NCI-H524 treated with DMSO at 0.1 percent for 48 hours (cell line): ENCODE results near the gene MDFIC.

Source experiments
- DNase-seq: peaks from one replicate; lab custom pipeline; 2025; lab: John Stamatoyannopoulos, UW

The MDFIC gene

DNA sequence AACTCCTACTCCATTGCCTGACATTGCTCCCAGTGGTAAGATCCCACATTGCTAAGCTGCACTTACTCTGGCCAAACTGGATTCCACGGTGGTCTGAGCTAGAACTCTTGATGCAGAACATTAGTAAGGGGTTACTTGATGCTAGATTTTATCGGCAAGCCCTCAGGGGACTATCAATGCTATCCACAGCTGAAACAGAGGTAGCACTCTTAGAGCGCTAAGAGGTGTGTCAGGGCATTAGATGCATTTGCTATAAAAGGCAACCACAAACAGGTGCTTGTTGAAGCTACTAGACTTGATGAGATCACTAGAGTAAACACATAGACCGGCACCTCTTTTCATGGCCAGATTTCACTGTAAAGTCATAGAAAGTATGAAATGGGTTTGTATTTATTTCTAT is 116.3 kb downstream of the MDFIC start:
- no peak for DNase-seq

DNA sequence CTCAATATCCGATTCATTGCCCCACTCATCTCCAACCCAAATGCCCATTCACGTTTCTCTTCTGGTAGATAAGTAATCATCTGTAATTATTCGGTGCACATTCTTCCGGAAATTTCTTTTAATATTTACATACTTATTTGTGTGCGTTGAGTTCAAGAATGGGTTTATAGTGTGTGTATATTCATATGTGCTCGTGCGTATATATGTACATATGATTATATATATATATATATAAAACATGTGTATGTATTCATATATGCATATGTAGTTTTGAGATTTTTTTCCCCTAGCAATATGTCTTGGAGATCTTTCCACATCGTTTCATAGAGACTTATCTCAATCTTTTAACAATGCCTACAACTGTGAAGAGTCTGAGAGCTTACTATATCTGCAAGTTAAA is 118.2 kb downstream of the MDFIC start:
- DNase-seq = no peak

DNA sequence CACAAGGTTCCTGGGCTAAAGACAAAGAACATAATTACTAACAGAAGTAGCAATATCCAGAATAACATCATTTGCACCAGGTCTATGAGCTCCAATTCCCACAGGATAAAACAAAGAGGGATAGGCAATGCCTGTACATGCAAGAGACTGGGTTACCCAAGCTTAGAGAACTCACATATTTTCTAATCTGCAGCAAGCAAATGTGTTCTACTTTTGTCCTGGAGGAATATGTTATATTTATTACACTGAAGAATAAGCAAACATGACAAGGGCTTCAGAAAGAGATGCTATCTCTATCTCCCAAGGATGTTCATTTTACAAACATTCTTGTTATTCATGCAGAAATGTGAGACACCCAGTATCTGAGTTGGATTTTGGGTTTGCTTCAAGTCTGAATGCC is 118.6 kb downstream of the MDFIC start:
- DNase-seq = no peak

DNA sequence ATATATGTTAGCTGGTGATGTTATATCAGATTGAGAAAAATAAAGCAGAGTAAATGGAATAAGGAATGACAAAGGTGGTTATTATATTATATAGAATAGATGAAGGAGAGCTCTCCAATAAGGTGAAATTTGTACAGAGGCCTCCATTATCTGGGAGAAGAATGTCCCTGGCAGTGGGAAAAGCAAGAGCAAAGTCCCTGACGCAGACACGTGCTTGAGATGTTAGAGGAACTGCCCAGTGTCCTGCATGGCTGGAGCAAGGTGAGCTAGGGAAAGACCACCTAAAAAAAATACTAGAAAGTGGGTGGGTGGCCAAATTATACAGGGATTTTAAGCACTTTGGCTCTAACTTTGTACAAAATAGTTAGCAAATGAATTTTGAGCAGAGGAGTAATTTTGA is 120.7 kb downstream of the MDFIC start:
- no peak for DNase-seq

DNA sequence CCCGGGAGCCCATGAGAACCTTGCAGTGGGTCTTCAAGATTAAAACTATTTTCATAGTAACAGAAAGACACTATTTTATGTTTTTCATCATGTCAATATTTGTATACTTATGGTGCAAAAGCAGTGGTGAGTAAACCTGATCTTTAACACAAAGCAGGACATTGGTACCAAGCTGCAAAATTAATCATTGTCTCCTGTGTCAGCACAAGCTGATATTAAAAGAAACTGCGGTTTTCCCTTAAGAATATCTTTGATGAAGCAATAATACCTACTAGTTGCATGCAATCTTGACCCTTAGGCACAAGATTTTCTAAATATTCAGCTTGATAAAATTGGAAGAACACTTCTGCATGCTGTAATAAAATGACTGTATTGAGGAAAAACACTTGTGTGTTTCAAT is 121.7 kb downstream of the MDFIC start:
- DNase-seq = no peak

DNA sequence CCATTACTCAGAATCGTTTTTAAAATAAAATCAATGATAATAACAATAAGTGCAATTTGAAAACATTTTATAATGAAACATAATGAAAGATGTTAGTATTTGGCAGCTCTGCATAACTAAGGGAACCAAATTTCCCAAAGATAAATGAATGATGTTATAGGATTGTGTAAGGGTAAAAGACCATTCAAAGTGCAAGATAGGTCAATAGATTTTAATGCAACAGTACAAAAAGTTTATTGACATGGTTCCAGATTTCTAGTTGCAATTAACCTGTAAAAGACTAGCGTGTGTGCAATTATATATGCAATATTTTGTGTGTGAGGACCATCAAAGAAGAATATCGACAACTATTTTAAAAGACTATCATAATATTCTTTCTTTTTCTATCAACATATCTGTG is 122.3 kb downstream of the MDFIC start:
- no peak for DNase-seq

DNA sequence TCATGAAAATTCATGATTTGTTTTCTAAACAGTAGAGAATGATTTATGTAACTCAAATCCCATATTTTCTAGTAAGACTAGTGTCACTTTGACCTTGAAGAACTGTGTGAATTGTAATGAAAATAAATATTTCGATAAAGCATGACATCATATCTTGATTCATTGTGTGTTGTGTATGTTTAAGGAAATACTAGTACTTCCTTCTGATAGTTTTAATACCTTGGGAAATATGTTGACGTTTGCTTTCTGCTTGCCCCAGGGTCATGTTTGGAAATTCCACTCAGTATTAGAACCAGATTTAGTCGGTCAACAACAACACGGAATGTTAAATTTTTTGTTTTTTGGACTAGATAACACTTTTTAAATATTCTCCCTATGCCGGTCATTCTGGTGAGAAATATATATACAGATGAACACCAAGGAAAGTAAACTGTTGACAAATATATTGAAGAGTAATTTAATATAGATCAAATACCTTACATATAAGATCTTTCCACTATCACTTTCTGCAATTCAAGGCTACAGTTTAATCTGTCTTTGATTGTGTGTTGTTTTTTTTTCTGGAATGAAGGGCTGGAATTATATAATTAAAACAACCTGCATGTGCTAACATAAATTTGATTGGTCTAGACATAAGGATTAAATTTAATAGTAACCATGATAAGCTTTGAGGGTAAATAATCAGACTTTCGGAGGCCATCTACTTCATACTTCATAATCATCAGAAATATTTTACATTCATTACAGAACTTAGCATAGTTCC is 126.2 kb downstream of the MDFIC start:
- DNase-seq = no peak

DNA sequence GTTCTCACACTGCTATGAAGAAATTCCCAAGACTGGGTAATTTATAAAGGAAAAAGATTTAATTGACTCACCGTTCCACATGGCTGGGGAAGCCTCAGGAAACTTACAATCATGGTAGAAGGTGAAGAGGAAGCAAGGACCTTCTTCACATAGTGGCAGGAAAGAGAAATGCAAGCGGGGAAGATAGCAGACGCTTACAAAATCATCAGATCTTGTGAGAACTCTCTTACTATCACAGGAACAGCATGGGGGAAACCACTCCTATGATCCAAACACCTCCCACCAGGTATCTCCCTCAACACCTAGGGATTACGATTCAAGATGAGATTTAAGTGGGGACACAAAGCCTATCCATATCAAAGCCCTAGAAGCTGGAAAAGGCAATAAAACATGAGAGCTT is 130.8 kb downstream of the MDFIC start:
- DNase-seq = no peak

DNA sequence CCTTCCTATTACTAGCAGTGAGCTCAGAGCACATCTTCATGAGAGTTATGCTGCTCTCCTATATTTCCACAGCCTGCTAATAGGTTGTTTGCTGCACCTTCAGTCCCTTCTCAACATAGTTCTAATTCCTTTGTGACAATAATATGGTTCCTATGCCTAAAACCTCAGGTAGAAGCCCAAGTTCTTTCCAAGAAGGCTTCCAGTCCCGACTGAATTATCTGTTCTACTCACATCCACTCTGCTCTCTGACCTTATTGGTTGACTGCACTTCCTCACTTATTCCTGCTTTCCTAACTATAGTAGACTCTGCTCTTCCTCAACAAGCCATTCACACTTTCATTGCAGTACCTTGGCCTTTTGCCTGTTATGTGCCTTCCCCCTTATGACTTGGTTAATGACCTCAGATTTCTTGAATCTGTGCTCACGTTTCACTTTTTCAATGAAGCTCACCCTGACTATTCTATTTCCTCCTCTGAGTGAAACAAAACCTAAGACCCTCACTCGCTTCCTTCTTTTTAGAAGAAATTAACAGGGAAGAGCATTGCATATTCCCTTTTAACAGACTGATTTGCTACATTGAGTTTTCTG is 132.7 kb downstream of the MDFIC start:
- no peak for DNase-seq

DNA sequence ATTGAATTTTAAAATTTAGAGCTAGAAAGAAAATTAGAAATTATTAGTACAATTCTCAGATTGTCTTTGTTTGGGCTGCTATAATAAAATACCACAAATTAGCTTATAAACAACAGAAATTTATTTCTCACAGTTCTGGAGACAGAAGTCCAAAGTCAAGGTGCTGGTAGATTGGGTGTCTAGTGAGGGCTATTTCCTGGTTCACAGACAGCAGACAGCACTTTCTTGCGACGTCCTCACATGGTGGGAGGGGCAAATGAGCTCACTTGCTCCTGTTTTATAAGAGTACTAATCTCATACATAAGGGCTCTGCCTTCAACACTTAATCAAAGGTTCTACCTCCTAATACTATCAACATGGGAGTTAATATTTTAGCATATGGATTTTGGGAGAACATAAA is 134.1 kb downstream of the MDFIC start:
- DNase-seq = no peak

DNA sequence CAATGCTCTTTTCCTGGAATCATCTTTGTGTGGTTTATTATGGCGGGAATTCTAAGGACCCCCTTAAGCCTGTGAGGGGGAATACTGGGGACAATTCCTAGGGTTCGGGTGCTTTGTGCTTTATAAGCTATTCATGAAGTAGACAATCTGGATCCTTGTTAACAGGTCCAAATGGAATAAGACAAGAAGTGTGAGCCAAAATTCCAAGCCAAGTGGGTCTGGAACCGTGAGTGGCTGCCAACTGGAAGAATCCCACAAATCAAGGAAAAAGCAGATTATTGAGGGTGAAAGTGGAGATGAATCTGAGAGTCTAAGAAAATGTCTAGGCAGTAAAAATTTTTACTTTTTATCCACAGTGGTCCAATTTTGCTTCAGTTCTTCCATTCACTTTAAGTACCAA is 136.8 kb downstream of the MDFIC start:
- no peak for DNase-seq

DNA sequence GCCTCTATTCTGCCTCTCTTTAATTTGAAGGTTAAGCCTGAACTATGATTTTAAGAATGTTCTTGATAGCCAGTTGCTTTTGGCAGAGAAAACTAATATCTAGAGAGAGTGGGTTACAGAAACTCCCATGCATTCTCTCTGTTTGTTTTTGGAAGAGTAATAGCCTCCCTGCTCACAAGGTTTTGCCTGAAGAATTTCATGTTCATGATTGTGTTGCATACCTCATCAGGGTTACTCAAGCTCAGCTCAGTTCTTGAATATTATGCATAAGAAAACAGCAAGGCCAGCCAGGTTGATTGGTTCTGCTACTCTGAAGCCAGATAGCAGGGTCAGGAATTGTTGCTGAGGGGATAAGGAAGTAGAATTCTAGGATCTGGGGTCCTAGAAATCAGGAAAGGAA is 137.4 kb downstream of the MDFIC start:
- no peak for DNase-seq

DNA sequence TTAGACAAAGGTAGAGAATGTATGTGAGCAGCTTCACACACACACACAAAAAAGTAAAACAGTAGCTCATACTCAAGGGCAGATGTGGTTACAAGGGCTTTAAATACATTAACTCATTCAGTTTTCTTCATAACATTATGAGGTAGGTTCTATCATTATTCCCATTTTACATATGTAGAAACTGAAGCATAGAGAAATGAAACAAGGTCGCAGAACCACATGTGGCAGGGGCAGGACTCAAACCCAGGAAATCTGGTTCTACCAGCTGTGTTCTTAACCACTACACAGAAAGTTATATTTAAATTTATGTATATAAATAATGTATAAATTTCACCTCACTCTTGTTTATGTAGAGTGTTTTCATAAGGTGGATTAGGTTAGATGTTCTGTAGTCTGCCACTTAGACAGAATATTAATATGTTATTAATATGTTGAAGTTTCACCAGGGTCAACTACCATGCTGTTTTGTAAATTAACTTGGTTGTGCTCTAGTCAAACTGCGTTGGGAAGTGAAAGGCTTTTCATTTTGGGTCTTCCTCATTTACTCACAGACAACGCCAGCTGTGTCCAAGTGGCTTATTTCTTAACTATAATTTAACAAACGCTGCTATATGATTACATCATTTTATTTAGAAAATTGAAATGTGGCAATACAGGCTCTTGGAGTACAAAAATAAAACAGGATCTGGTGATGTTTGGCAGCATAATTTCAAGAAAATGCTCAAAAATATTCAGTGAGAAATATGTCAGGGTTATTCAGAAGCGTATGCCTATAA is 138.4 kb downstream of the MDFIC start:
- DNase-seq = no peak

DNA sequence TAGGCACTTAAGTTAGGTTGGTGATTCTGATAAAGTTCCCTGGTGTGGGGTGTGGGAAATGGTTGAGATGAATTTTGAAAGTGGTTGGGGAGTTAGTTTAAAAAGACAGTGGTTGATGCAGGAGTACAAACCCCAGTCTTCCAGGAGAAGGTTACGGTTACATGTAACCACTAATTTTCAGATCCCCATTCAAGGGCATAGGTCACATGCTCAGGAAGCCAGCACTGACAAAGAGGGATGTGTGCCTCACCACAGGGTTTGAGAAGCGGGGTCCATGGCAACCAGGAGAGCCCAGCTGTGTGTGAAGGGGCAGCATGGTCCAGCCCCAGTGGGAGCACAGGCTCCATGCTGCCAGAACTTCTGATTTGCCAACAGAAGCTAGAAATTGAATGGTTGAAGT is 144.2 kb downstream of the MDFIC start:
- DNase-seq = no peak

DNA sequence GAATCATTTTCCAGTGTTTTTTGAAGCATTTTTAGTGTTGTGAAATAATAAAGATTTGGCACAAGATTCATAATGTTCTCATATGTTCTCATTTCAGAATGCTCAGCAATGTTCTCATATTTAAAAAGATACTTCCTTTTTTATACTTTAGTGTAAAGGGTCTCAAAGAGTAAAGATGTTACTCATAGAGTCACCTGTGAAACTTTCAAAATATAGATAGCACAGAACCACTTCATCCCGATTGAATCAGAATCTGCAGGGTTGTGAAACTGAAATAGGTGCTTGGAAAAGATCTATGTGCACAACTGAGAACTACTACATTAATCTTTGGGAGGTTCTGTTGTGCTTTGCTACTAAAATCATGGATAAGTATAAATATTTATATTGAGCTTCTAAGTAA is 144.7 kb downstream of the MDFIC start:
- no peak for DNase-seq

DNA sequence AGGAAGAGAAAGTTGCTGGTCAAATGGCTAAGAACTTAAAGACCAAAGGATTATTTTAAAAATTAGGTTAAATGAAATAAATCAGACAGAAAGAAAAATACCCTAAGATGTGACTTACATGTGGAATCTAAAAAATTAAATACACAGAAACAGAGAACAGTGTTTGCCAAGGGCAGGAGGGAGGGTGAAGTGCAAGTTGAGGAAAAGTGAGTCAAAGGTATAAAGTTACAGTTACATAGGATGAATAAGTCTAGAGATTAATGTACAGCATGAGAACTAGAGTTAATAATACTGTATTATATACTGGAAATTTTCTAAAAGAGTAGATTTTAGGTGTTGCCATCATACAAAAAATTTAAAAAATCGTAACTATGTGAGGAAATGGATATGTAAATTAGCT is 146.3 kb downstream of the MDFIC start:
- no peak for DNase-seq
